GM18870 (cell line): Measurements from ENCODE around the gene PSMB2.
"Not testable (repeated sequence)": the region's sequence is repeated elsewhere in the genome, so short reads cannot be mapped to it uniquely, and the experiment has no call there.

Source experiments
- ATAC-seq: cut with Tn5 transposase; IDR thresholded peaks from one replicate; pipeline ENCODE4 v1.9.1; 2021; ENCODE audit warnings: moderate library complexity; ENCODE audit not compliant: unreplicated experiment

The PSMB2 gene

GRCh38 chr1:35594005-35594760 lies 47.1 kb downstream of the PSMB2 start:
- no peak for ATAC-seq

- no peak for ATAC-seq
Observed at GRCh38 chr1:35592991-35593769, 48.1 kb downstream of the PSMB2 start.

- no peak for ATAC-seq
Observed at GRCh38 chr1:35591211-35591610, 50.1 kb downstream of the PSMB2 start.

GRCh38 chr1:35590476-35591040 lies 50.8 kb downstream of the PSMB2 start:
- ATAC-seq = no peak

- no peak for ATAC-seq
Observed at GRCh38 chr1:35589516-35590427, 51.6 kb downstream of the PSMB2 start.

GRCh38 chr1:35588197-35588910 lies 53.0 kb downstream of the PSMB2 start:
- ATAC-seq = no peak

- ATAC-seq = no peak
Observed at GRCh38 chr1:35587736-35588135, 53.6 kb downstream of the PSMB2 start.

GRCh38 chr1:35586808-35587207 lies 54.5 kb downstream of the PSMB2 start:
- ATAC-seq = no peak

GRCh38 chr1:35585805-35586204 lies 55.5 kb downstream of the PSMB2 start:
- ATAC-seq = not testable (repeated sequence)

GRCh38 chr1:35585281-35585680 lies 56.0 kb downstream of the PSMB2 start:
- ATAC-seq = no peak

GRCh38 chr1:35581621-35582020 lies 59.7 kb downstream of the PSMB2 start:
- ATAC-seq = not testable (repeated sequence)

GRCh38 chr1:35580949-35581388 lies 60.4 kb downstream of the PSMB2 start:
- no peak for ATAC-seq

- ATAC-seq = no peak
Observed at GRCh38 chr1:35577071-35577998, 64.0 kb downstream of the PSMB2 start.

- not testable (repeated sequence) for ATAC-seq
Observed at GRCh38 chr1:35576766-35577070, 64.6 kb downstream of the PSMB2 start.

- ATAC-seq = no peak
Observed at GRCh38 chr1:35576061-35576765, 65.1 kb downstream of the PSMB2 start.

GRCh38 chr1:35575416-35575958 lies 65.8 kb downstream of the PSMB2 start:
- ATAC-seq = no peak

GRCh38 chr1:35574655-35575415 lies 66.5 kb downstream of the PSMB2 start:
- ATAC-seq = no peak
